Cardiac muscle cell (in vitro differentiated cells and primary cell): ENCODE results near the gene TGFBR1. TPM values are rescaled to one million over a fixed set of nuclear protein-coding genes. Genes with fewer than 3 reads are reported as not detected.

Experiments used
- DNase-seq, 2 donors: peaks; one replicate each; pipeline versions ENCODE4 v3.0.0 to v3.0.0-alpha.2; 2010 to 2017; ENCODE audit warnings: low read depth in 1 of 2, low spot score in 1 of 2
- H3K27ac ChIP-seq: fragments of 200-600 bp; sonication (generic); 2 replicates; pipeline ENCODE4 v1.5.1; 2016
- H3K27me3 ChIP-seq: fragments of 200-600 bp; sonication (generic); 2 replicates; pipeline ENCODE4 v1.6.0; 2016; ENCODE audit warnings: control low read depth
- H3K36me3 ChIP-seq: fragments of 200-600 bp; sonication (generic); 2 replicates; pipeline ENCODE4 v1.5.1; 2016; ENCODE audit warnings: control low read depth
- H3K4me1 ChIP-seq: fragments of 200-600 bp; sonication (generic); 2 replicates; pipeline ENCODE4 v1.8.1; 2017; ENCODE audit warnings: low read depth, mild to moderate bottlenecking, mixed run types
- H3K4me3 ChIP-seq: fragments of 200-600 bp; sonication (generic); 2 replicates; pipeline ENCODE4 v1.5.1; 2016; ENCODE audit warnings: mild to moderate bottlenecking
- H3K9me3 ChIP-seq: fragments of 200-600 bp; sonication (generic); 2 replicates; pipeline ENCODE4 v1.5.1; 2017; ENCODE audit warnings: low read depth, mild to moderate bottlenecking, control low read depth
- CTCF ChIP-seq: IDR thresholded peaks from 2 replicates; pipeline ENCODE4 v1.5.1; 2012; ENCODE audit warnings: low read depth, mild to moderate bottlenecking, low read length
- polyA plus RNA-seq: library from polyadenylated mRNA; unstranded; fragments of >200 nt; fragmentation: Nextera tagmentation; extraction: Ambion mirVana; gene quantifications from 2 replicates; pipeline ENCODE4 v1.2.1, GENCODE V29; 2016
- total RNA-seq: library from RNA; depleted of rRNA; stranded (reverse); fragments of >200 nt; gene quantifications from 2 replicates; pipeline ENCODE4 v1.2.3, GENCODE V29; 2016

Gene TGFBR1
- total and polyA plus RNA-seq, 2 experiments from 2014 or later: 11.1 to 17.2 TPM

DNA sequence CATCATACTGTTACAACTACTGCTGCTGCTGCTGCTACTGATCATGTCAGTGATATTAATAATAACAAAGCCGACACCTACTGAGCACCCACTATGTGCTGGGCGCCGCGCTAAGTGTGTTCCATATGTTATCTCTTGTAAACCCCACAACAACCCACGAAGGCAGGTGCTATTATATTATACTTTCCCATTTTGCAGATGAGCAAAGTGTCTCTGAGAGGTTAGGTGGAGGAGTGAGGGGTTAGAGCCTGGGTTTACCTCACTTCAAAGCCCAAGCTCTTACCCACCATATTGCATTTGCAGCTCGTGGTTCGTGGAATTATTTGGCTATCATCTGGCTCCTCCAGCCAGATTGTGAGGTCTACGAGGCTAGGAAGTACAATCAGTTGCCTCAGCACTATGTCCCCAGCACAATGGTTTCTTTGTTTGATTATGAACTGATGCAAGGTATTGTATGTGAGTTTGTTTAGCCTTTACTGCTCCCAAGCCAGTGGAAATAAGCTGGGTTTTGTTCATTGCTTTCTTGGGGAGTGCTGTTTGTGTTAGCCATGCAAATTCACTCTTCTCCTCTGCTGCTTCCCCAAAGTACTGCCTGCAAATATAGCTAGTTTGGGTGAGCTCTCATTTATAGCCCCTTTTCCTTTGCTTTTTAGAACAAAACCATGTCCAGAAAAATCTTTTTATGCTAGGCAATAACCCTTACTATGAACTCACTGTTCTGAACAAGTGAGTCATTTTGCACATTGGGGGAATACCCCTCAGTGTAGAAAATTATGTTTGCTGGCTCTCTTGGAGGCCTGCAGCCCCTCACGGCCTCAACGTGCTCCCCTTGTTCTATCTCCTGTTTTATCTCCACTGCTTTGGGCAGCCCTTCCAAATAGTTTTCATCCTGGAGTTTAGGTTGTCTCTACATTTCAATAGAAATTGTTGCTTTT lies 68.9 kb downstream of the TGFBR1 start:
- Histone ChIP-seq H3K4me3 (no peak overlapping the region), H3K27me3 (no peaks in the 10 kb centered on the region), H3K4me1 (peaks cover 46% of the 10 kb centered on the region), H3K9me3 (no peaks in the 10 kb centered on the region), H3K36me3 (no peaks in the 10 kb centered on the region), H3K27ac (peak overlapping the region; percentile 47)
- peak in 1 of 2 donors; percentile 68 for DNase-seq
- no peak for TF ChIP-seq CTCF

DNA sequence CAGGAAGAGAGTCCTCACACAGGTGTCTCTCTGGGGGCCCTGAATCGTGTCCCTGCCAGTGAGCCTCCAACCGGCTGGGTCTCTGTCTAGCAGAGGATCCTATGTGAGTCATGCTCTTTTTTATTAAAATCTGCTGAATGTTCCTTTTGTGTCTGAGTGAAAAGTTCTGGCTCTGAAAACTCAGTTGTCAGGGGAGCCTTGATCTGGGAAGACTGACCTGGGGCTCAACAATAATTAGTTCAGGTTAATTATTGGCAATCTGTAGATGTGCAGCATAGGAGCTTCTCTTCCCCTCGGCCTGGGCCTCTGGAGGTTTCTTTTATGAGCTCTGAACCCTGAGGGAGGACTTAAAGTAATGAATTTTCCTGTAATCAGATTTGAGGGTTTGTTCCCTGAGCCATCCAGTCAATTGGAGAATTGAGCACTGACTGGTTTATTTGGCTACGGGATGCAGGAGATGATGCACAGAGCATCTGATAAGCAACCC lies 71.7 kb downstream of the TGFBR1 start:
- no peak overlapping the region for H3K4me3 ChIP-seq
- H3K36me3 ChIP-seq: no peaks in the 10 kb centered on the region
- DNase-seq: no peak
- H3K9me3 ChIP-seq: no peaks in the 10 kb centered on the region
- no peaks in the 10 kb centered on the region for H3K27me3 ChIP-seq
- TF ChIP-seq CTCF: no peak
- H3K4me1 ChIP-seq: peaks cover 21% of the 10 kb centered on the region
- H3K27ac ChIP-seq: peak overlapping the region; percentile 26

GRCh38 chr9:99177576-99178366 lies 72.9 kb downstream of the TGFBR1 start:
- Histone ChIP-seq H3K27ac (no peak overlapping the region), H3K9me3 (no peaks in the 10 kb centered on the region), H3K4me1 (peaks cover 9% of the 10 kb centered on the region), H3K36me3 (no peaks in the 10 kb centered on the region), H3K4me3 (no peak overlapping the region), H3K27me3 (no peaks in the 10 kb centered on the region)
- no peak for DNase-seq
- no peak for TF ChIP-seq CTCF

DNA sequence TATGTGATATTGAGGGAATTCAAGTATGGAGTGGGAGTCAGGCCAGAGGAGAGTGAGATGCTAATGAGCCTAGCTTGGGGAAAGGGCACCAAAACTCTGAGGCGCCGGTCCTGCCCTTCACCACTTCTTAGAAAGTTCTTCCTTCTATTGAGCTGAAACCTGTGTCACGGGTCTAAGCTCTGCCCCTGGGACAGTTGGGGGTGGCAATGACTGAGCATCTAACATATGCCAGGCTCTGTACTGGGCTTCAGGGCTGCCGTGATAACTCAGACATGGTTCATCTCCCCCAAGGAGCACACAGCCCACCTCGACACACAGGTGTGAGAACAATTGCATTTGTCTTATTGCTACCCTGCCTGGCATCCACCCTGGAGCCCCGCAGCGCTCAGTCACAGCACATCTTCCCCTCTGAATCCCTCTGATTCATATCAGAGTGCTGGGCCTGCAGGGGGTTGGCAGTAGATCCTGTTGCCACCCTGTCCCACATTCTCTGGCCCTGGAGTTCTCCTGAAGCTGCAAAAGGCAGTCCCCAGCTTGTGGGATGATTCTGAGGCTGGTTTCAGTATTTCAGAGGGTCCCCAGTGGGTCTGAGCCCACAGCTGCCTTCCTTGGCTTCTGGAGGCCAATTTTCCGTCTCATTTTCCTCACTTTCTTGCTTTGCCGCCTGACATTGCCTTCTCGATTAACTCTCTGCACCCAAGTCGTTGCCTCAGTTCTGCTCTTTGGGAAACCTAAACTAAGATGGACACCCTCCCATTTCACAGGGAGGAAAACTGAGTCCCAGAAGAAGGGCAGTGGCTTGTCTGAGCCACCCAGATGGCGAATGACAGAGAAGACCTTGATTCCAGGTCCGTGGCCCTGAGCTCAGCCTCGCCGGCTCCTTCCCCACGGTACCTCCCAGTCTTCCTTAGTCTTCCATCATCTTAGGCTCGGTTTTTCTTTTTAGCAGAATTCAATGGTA lies 74.3 kb downstream of the TGFBR1 start:
- no peaks in the 10 kb centered on the region for H3K9me3 ChIP-seq
- H3K4me3 ChIP-seq: no peak overlapping the region
- no peaks in the 10 kb centered on the region for H3K36me3 ChIP-seq
- H3K27ac ChIP-seq: no peak overlapping the region
- TF ChIP-seq CTCF: no peak
- peaks cover 2% of the 10 kb centered on the region for H3K4me1 ChIP-seq
- H3K27me3 ChIP-seq: no peaks in the 10 kb centered on the region
- no peak for DNase-seq

GRCh38 chr9:99180199-99180598 lies 75.3 kb downstream of the TGFBR1 start:
- Histone ChIP-seq H3K27me3 (no peaks in the 10 kb centered on the region), H3K9me3 (no peaks in the 10 kb centered on the region), H3K4me3 (no peak overlapping the region), H3K36me3 (no peaks in the 10 kb centered on the region), H3K27ac (no peak overlapping the region), H3K4me1 (no peaks in the 10 kb centered on the region)
- TF ChIP-seq CTCF: no peak
- DNase-seq: no peak
